Measurements from ENCODE around the gene GALNT12.

Gene GALNT12

GRCh38 chr9:98790842-98791607 is 16.4 kb upstream of the GALNT12 start (continued):
- no peak for TF ChIP-seq ZNF670 (tag by site-specific recombination; IDR thresholded peaks at IDR 0.05; ENCODE audit: low read depth)
- TF ChIP-seq SP7 (tag by site-specific recombination; IDR thresholded peaks at IDR 0.05): 0 out of 2 replicates have a peak, but pooled peaks have one; percentile 30
- no peak for TF ChIP-seq ZNF175 (tag by site-specific recombination; IDR thresholded peaks at IDR 0.05)
- TF ChIP-seq KLF1 (tag by site-specific recombination; IDR thresholded peaks at IDR 0.05): peak; percentile 49
- TF ChIP-seq PATZ1 (tag by site-specific recombination; IDR thresholded peaks at IDR 0.05): peak; percentile 45
- no peak for TF ChIP-seq ZNF146 (tag by site-specific recombination; IDR thresholded peaks at IDR 0.05)
- no peak for TF ChIP-seq ZNF600 (tag by site-specific recombination; IDR thresholded peaks at IDR 0.05)
- no peak for TF ChIP-seq ZNF792 (tag by site-specific recombination; IDR thresholded peaks at IDR 0.05)
- TF ChIP-seq GLIS1 (tag by site-specific recombination; IDR thresholded peaks at IDR 0.05): peak; percentile 60
- TF ChIP-seq ZNF335 (tag by site-specific recombination; conservative IDR thresholded peaks at IDR 0.05): no peak; the same call in 1 of the 2 replicates
- 0 out of 2 replicates have a peak, but pooled peaks have one; percentile 18 for TF ChIP-seq ZXDB (tag by site-specific recombination; IDR thresholded peaks at IDR 0.05)

GRCh38 chr9:98791608-98792490 is 15.6 kb upstream of the GALNT12 start:
- Histone ChIP-seq H3K4me1 (ENCODE audit: control insufficient read depth, insufficient read depth, low read length) (no peaks in the 10 kb centered on the region), H3K9me3 (ENCODE audit: control insufficient read depth, insufficient read depth, low read depth, low read length) (no peaks in the 10 kb centered on the region), H3K4me3 (ENCODE audit: low read depth, low read length) (no peak overlapping the region), H3K36me3 (ENCODE audit: control insufficient read depth in 2 of 2, insufficient read depth in 1 of 2, low read length in 2 of 2) (peaks cover 3 to 46% of the 10 kb centered on the region in 2 experiments; a peak in 1 of 3 replicates), H3K27ac (ENCODE audit: extremely low read depth, low read depth, low read length) (no peak overlapping the region)
- CTCF ChIA-PET: interaction anchor here (0.5 to 4.5 kb wide), 19 partner anchors 9 to 1503 kb away, joined by 3 to 39 read pairs (median 4); partner anchors contain the start of gene GALNT12
- TF ChIP-seq ZNF292 (tag by site-specific recombination; IDR thresholded peaks at IDR 0.05; ENCODE audit: borderline replicate concordance, low read depth) (no peak), ZNF561 (tag by site-specific recombination; IDR thresholded peaks at IDR 0.05; ENCODE audit: borderline replicate concordance) (no peak), ZNF747 (tag by site-specific recombination; IDR thresholded peaks at IDR 0.05) (no peak), ZBTB6 (tag by site-specific recombination; IDR thresholded peaks at IDR 0.05) (no peak), ZNF426 (tag by site-specific recombination; IDR thresholded peaks at IDR 0.05) (no peak), KLF17 (tag by site-specific recombination; IDR thresholded peaks at IDR 0.05) (no peak), ZNF707 (tag by site-specific recombination; IDR thresholded peaks at IDR 0.05) (no peak), KLF7 (tag by site-specific recombination; IDR thresholded peaks at IDR 0.05; ENCODE audit: borderline replicate concordance) (no peak), ZNF221 (tag by site-specific recombination; IDR thresholded peaks at IDR 0.05; ENCODE audit: borderline replicate concordance) (no peak)
- POLR2A ChIA-PET: interaction anchor here (0.5 to 1.7 kb wide), 2 partner anchors 16 to 56 kb away, joined by 5 read pairs; partner anchors contain the start of gene GALNT12

Data from HEK293 (cell line).